H1 (cell line): ENCODE results near the gene SMTNL2. TPM values are rescaled to one million over a fixed set of nuclear protein-coding genes. Genes with fewer than 3 reads are reported as not detected.

Experiments
- CTCF ChIA-PET: fragments of 300-600 bp; sonication (Branson Sonifier 250); formaldehyde crosslinking; loops from one replicate; lab custom pipeline; 2021; ENCODE audit not compliant: partially characterized antibody; lab: Charles Lee
- POLR2A ChIA-PET: fragments of 300-600 bp; sonication (Branson Sonifier 250); formaldehyde crosslinking; loops from one replicate; lab custom pipeline; 2021; ENCODE audit warnings: inconsistent platforms; ENCODE audit not compliant: partially characterized antibody; lab: Charles Lee
- DNase-seq, 2 experiments: peaks; one replicate each; pipeline versions ENCODE4 v3.0.0 to v3.0.0-alpha.2; 2010 to 2022; ENCODE audit warnings: low spot score in 2 of 2, low read depth in 1 of 2, mixed read lengths in 1 of 2
- FAIRE-seq: peaks from 2 replicates; lab custom pipeline; 2011; peaks lifted over from hg19 to GRCh38; lab: Jason Lieb, UNC
- H2AFZ ChIP-seq: 2 replicates; pipeline ENCODE4 v1.8.1; 2012; ENCODE audit warnings: low read length, inconsistent platforms
- H2AK5ac ChIP-seq: 2 replicates; pipeline ENCODE4 v1.6.1; 2013; ENCODE audit warnings: low read depth, low read length
- H2BK120ac ChIP-seq: replicated peaks from 2 replicates; pipeline ENCODE3; 2013; ENCODE audit warnings: low read depth, low read length, inconsistent platforms
- H2BK12ac ChIP-seq: 2 replicates; pipeline ENCODE4 v1.6.1; 2013; ENCODE audit warnings: low read depth, low read length
- H2BK15ac ChIP-seq: 2 replicates; pipeline ENCODE4 v1.6.1; 2013; ENCODE audit warnings: low read length
- H2BK20ac ChIP-seq: 2 replicates; pipeline ENCODE4 v1.6.1; 2013; ENCODE audit warnings: low read length
- H2BK5ac ChIP-seq: 2 replicates; pipeline ENCODE4 v1.6.1; 2013; ENCODE audit warnings: low read depth, low read length
- H3K14ac ChIP-seq: 2 replicates; pipeline ENCODE4 v1.6.1; 2013; ENCODE audit warnings: inconsistent platforms; ENCODE audit not compliant: insufficient read length
- H3K18ac ChIP-seq: 2 replicates; pipeline ENCODE4 v1.6.1; 2013; ENCODE audit warnings: low read length; ENCODE audit errors: extremely low read depth
- H3K23ac ChIP-seq: 2 replicates; pipeline ENCODE4 v1.6.1; 2013; ENCODE audit warnings: inconsistent platforms; ENCODE audit not compliant: insufficient read length
- H3K23me2 ChIP-seq: 2 replicates; pipeline ENCODE4 v1.6.1; 2013; ENCODE audit warnings: low read depth, low read length
- H3K27ac ChIP-seq: 2 replicates; pipeline ENCODE4 v1.6.1; 2011; ENCODE audit warnings: low read depth, low read length, inconsistent platforms
- H3K27me3 ChIP-seq, 4 experiments: replicated peaks in 1 of 4; 1 replicate in 1 of 4; 2 replicates in 3 of 4; pipeline versions ENCODE4 v1.6.1 to v1.8.1; 2011 to 2013; ENCODE audit warnings: low read length in 3 of 4, mild to moderate bottlenecking in 3 of 4, inconsistent platforms in 2 of 4, mixed read lengths in 2 of 4, moderate library complexity in 1 of 4; ENCODE audit not compliant: control insufficient read depth in 3 of 4, insufficient read depth in 3 of 4; ENCODE audit errors: extremely low read depth in 1 of 4
- H3K36me3 ChIP-seq, 4 experiments: 2 replicates each; pipeline versions ENCODE4 v1.6.1 to v1.8.1; 2011 to 2013; ENCODE audit warnings: mild to moderate bottlenecking in 4 of 4, low read length in 3 of 4, moderate library complexity in 2 of 4, control low read depth in 1 of 4, inconsistent platforms in 1 of 4; ENCODE audit not compliant: insufficient read depth in 4 of 4, control insufficient read depth in 2 of 4
- H3K4ac ChIP-seq: replicated peaks from 2 replicates; pipeline ENCODE3; 2013; ENCODE audit warnings: low read length, low read depth, mixed read lengths, inconsistent platforms; ENCODE audit not compliant: insufficient read length
- H3K4me1 ChIP-seq, 4 experiments: replicated peaks in 1 of 4; 1 replicate in 1 of 4; 2 replicates in 3 of 4; pipeline versions ENCODE4 v1.6.1 to v1.8.1; 2011 to 2013; ENCODE audit warnings: low read length in 3 of 4, inconsistent platforms in 2 of 4, mixed read lengths in 1 of 4; ENCODE audit not compliant: insufficient read depth in 4 of 4, control insufficient read depth in 3 of 4
- H3K4me2 ChIP-seq, 2 experiments: 2 replicates each; pipeline versions ENCODE4 v1.6.1 to v1.8.1; 2011 to 2013; ENCODE audit warnings: low read depth in 2 of 2, low read length in 2 of 2, control low read depth in 1 of 2, inconsistent platforms in 1 of 2, mild to moderate bottlenecking in 1 of 2; ENCODE audit not compliant: insufficient read depth in 1 of 2
- H3K4me3 ChIP-seq, 4 experiments: fragments of 200-600, 300-600 bp in 1 of 4; sonication (generic), shearing (Covaris generic), sonication (Bioruptor Twin) in 1 of 4; 2 replicates each; pipeline versions ENCODE4 v1.5.1 to v1.8.1; 2011 to 2016; ENCODE audit warnings: low read length in 4 of 4, low read depth in 3 of 4, control low read depth in 2 of 4, inconsistent platforms in 2 of 4, mild to moderate bottlenecking in 2 of 4, mixed read lengths in 1 of 4, moderate library complexity in 1 of 4; ENCODE audit not compliant: insufficient read depth in 2 of 4; ENCODE audit errors: extremely low read depth in 1 of 4
- H3K56ac ChIP-seq: replicated peaks from 2 replicates; pipeline ENCODE3; 2013; ENCODE audit warnings: low read depth, mild to moderate bottlenecking, mixed read lengths, low read length, inconsistent platforms; ENCODE audit not compliant: insufficient read length
- H3K79me1 ChIP-seq: 2 replicates; pipeline ENCODE4 v1.6.1; 2013; ENCODE audit warnings: low read depth, low read length, control low read depth
- H3K79me2 ChIP-seq, 2 experiments: 2 replicates each; pipeline versions ENCODE4 v1.6.1 to v1.8.1; 2012 to 2013; ENCODE audit warnings: low read length in 2 of 2, mild to moderate bottlenecking in 2 of 2, inconsistent platforms in 1 of 2; ENCODE audit not compliant: insufficient read depth in 2 of 2, control insufficient read depth in 1 of 2
- H3K9ac ChIP-seq, 4 experiments: replicated peaks in 1 of 4; 1 replicate in 1 of 4; 2 replicates in 3 of 4; pipeline versions ENCODE4 v1.6.1 to v1.8.1; 2011 to 2013; ENCODE audit warnings: low read depth in 3 of 4, low read length in 3 of 4, control low read depth in 2 of 4, mild to moderate bottlenecking in 2 of 4, moderate library complexity in 2 of 4, inconsistent platforms in 1 of 4; ENCODE audit errors: extremely low read depth in 1 of 4
- H3K9me3 ChIP-seq, 2 experiments: 2 replicates each; pipeline versions ENCODE4 v1.6.1 to v1.8.1; 2012 to 2013; ENCODE audit warnings: mild to moderate bottlenecking in 2 of 2, moderate library complexity in 2 of 2, control low read depth in 1 of 2, inconsistent platforms in 1 of 2, low read depth in 1 of 2, low read length in 1 of 2, mixed read lengths in 1 of 2; ENCODE audit not compliant: insufficient read depth in 2 of 2
- H4K20me1 ChIP-seq, 2 experiments: replicated peaks in 1 of 2; 2 replicates each; pipeline versions ENCODE3 to v1.8.1; 2011 to 2013; ENCODE audit warnings: inconsistent platforms in 2 of 2, low read length in 2 of 2, mild to moderate bottlenecking in 1 of 2; ENCODE audit not compliant: insufficient read depth in 2 of 2, control insufficient read depth in 1 of 2
- H4K5ac ChIP-seq: 2 replicates; pipeline ENCODE4 v1.6.1; 2013; ENCODE audit warnings: low read length, low read depth, mixed read lengths, inconsistent platforms; ENCODE audit not compliant: insufficient read length
- H4K8ac ChIP-seq: 2 replicates; pipeline ENCODE4 v1.8.0; 2013; ENCODE audit warnings: mild to moderate bottlenecking, moderate library complexity, low read length, inconsistent platforms; ENCODE audit not compliant: insufficient read depth; ENCODE audit errors: extremely low read depth
- H4K91ac ChIP-seq: replicated peaks from 2 replicates; pipeline ENCODE3; 2013; ENCODE audit warnings: low read length, mixed read lengths, inconsistent platforms; ENCODE audit not compliant: insufficient read length
- CTBP2 ChIP-seq: IDR thresholded peaks from 2 replicates; pipeline ENCODE4 v1.7.0; 2011; ENCODE audit warnings: borderline replicate concordance, mild to moderate bottlenecking, moderate library complexity, mixed read lengths, low read length; ENCODE audit not compliant: insufficient read depth, insufficient read length
- KDM4A ChIP-seq: IDR thresholded peaks from one replicate; pipeline ENCODE4 v1.7.1; 2012; ENCODE audit warnings: low read depth, mild to moderate bottlenecking, moderate library complexity, low read length, inconsistent platforms; ENCODE audit not compliant: severe bottlenecking
- RNF2 ChIP-seq: fragments of 200-900, 300-1000 bp; sonication (generic); IDR thresholded peaks from 2 replicates; pipeline ENCODE4 v1.7.1; 2016; ENCODE audit warnings: borderline replicate concordance, low read depth, mild to moderate bottlenecking, antibody characterized with exemption, low read length; ENCODE audit not compliant: poor library complexity, severe bottlenecking; ENCODE audit errors: missing control alignments
- SUZ12 ChIP-seq: fragments of 200-600 bp; sonication (generic); IDR thresholded peaks from 2 replicates; pipeline ENCODE4 v1.6.1; 2012; ENCODE audit warnings: mild to moderate bottlenecking, inconsistent platforms, low read length, moderate library complexity, mixed read lengths
- TEAD4 ChIP-seq: IDR thresholded peaks from 2 replicates; pipeline ENCODE4 v1.6.1; 2012; ENCODE audit warnings: low read depth, low read length, inconsistent platforms, mixed read lengths
- whole genome bisulfite sequencing, 2 experiments: shearing (Covaris generic) in 1 of 2; methylation state at CpG; one replicate each; pipeline versions ENCODE4 v1.1.6 to v1.1.7; 2013 to 2015; ENCODE audit warnings: low lambda C conversion rate in 2 of 2, mixed read lengths in 2 of 2, inconsistent platforms in 1 of 2, low coverage in 1 of 2, missing lambda C conversion rate in 1 of 2; ENCODE audit not compliant: insufficient replicate concordance in 2 of 2, insufficient coverage in 1 of 2, insufficient read length in 1 of 2; ENCODE audit errors: extremely low coverage in 1 of 2, missing lambda C conversion rate in 1 of 2; 5-methylcytosine and 5-hydroxymethylcytosine counted together
- polyA plus RNA-seq, 7 experiments: library from polyadenylated mRNA; depleted of rRNA in 3 of 7; stranded (reverse) in 5 of 7; unstranded in 2 of 7; fragments of >200 nt in 5 of 7; fragments of 200-250 nt in 2 of 7; gene quantifications; 1 replicate in 5 of 7; 2 replicates in 1 of 7; 4 replicates in 1 of 7; pipeline versions ENCODE4 v1.2.1 to v1.2.3, GENCODE V29; 2011 to 2013; ENCODE audit warnings: missing spikeins in 2 of 7, mixed read lengths in 2 of 7
- total RNA-seq: library from RNA; stranded (reverse); fragmentation: NEBNext Ultra II Directional; extraction: Animal tissue kit (Norgen Biotek cat#: 25700); gene quantifications from 2 replicates; pipeline ENCODE4 v1.2.1, GENCODE V29; 2021

Gene SMTNL2
- total and polyA plus RNA-seq, 2 of the 8 experiments (the other 6 are each of a cell fraction or from before 2014, with no cell fraction given) = 3.6 to 4.5 TPM

GRCh38 chr17:4648741-4649140, 64.4 kb downstream of the SMTNL2 start:
- H3K4me1 ChIP-seq = 0 out of 7 replicates have a peak, but pooled peaks cover 0 to 3% (median 0%) of the 10 kb centered on the region in 4 experiments
- H4K5ac ChIP-seq = no peak overlapping the region
- H3K79me2 ChIP-seq = no peaks in the 10 kb centered on the region
- H2BK15ac ChIP-seq = no peak overlapping the region
- H3K23me2 ChIP-seq = no peaks in the 10 kb centered on the region
- H3K4me3 ChIP-seq = no peak overlapping the region
- no peaks in the 10 kb centered on the region for H3K79me1 ChIP-seq
- CTCF ChIA-PET = interaction anchor here (0.6 to 0.9 kb wide), 2 partner anchors 82 to 121 kb away, joined by 3 read pairs; no protein-coding TSS in a partner anchor
- H3K4ac ChIP-seq = no peak overlapping the region
- H4K8ac ChIP-seq = no peak overlapping the region
- H3K14ac ChIP-seq = no peak overlapping the region
- FAIRE-seq = no peak
- H2BK120ac ChIP-seq = no peak overlapping the region
- H3K27ac ChIP-seq = no peak overlapping the region
- no peak overlapping the region for H2BK12ac ChIP-seq
- H2BK20ac ChIP-seq = no peak overlapping the region
- no peak overlapping the region for H2BK5ac ChIP-seq
- no peaks in the 10 kb centered on the region for H3K36me3 ChIP-seq
- H3K9me3 ChIP-seq = no peaks in the 10 kb centered on the region
- H2AFZ ChIP-seq = no peak overlapping the region
- H3K56ac ChIP-seq = no peak overlapping the region
- no peak for DNase-seq
- no peak overlapping the region for H3K18ac ChIP-seq
- POLR2A ChIA-PET = interaction anchor here (0.7 to 2.3 kb wide), 3 partner anchors 8 to 26 kb away, joined by 4 to 5 read pairs (median 5); no protein-coding TSS in a partner anchor
- H4K91ac ChIP-seq = no peak overlapping the region
- WGBS, 2 experiments = 91% methylated on average over 2 of the region's 2 CpGs; no CpG with 5 or more reads in 1 of the 2 experiments
- no peak overlapping the region for H3K4me2 ChIP-seq
- TF ChIP-seq KDM4A = no peak
- no peak for TF ChIP-seq SUZ12
- TF ChIP-seq TEAD4 = no peak
- no peak for TF ChIP-seq CTBP2
- no peak for TF ChIP-seq RNF2
- no peak overlapping the region for H3K23ac ChIP-seq
- peaks cover 0 to under 1% (median 0%) of the 10 kb centered on the region in 4 experiments; a peak in 3 of 7 replicates for H3K27me3 ChIP-seq
- H4K20me1 ChIP-seq = no peaks in the 10 kb centered on the region
- no peak overlapping the region for H3K9ac ChIP-seq
- H2AK5ac ChIP-seq = no peak overlapping the region
